A673 (cell line): Measurements from ENCODE around the gene ACOX3. TPM values are rescaled to one million over a fixed set of nuclear protein-coding genes. Genes with fewer than 3 reads are reported as not detected.

Experiments
- BruUV-seq: library from RNA; stranded (reverse); fragments of 400-500 nt; replicated peaks from 2 replicates; lab custom pipeline; 2021; lab: Mats Ljungman, UMichigan
- CTCF ChIA-PET: fragments of 300-600 bp; sonication (Branson Sonifier 250); formaldehyde crosslinking; loops from one replicate; lab custom pipeline; 2022; ENCODE audit warnings: antibody characterized with exemption; lab: Charles Lee
- POLR2A ChIA-PET: fragments of 300-600 bp; sonication (Branson Sonifier 250); formaldehyde crosslinking; loops from one replicate; lab custom pipeline; 2022; ENCODE audit warnings: antibody characterized with exemption; ENCODE audit not compliant: low non-redundant PET; lab: Charles Lee
- DNase-seq: peaks from one replicate; pipeline ENCODE4 v3.0.0-alpha.2; 2015; ENCODE audit warnings: low spot score
- H3K27ac ChIP-seq: fragments of 200-600 bp; sonication (generic); 2 replicates; pipeline ENCODE4 v1.5.1; 2016; ENCODE audit warnings: mixed run types, low read depth, mild to moderate bottlenecking, mixed read lengths, antibody characterized with exemption, low read length; ENCODE audit not compliant: poor library complexity, severe bottlenecking
- H3K27me3 ChIP-seq: fragments of 200-600 bp; sonication (generic); replicated peaks from 2 replicates; pipeline ENCODE4 v1.6.1; 2017; ENCODE audit warnings: mixed run types, low read depth, mild to moderate bottlenecking, mixed read lengths, antibody characterized with exemption, low read length; ENCODE audit not compliant: insufficient read depth, poor library complexity
- H3K36me3 ChIP-seq: fragments of 200-600 bp; sonication (generic); 2 replicates; pipeline ENCODE4 v1.6.1; 2016; ENCODE audit warnings: mixed run types, mild to moderate bottlenecking, mixed read lengths, antibody characterized with exemption, low read length; ENCODE audit not compliant: insufficient read depth, poor library complexity, severe bottlenecking
- H3K4me1 ChIP-seq: fragments of 200-600 bp; sonication (generic); 2 replicates; pipeline ENCODE4 v1.6.1; 2017; ENCODE audit warnings: mixed run types, mild to moderate bottlenecking, mixed read lengths, antibody characterized with exemption, low read length; ENCODE audit not compliant: insufficient read depth, poor library complexity, severe bottlenecking
- H3K4me3 ChIP-seq: fragments of 200-600 bp; sonication (generic); 2 replicates; pipeline ENCODE4 v1.5.1; 2016; ENCODE audit warnings: low read depth, mixed run types, mild to moderate bottlenecking, mixed read lengths, low read length; ENCODE audit not compliant: poor library complexity, severe bottlenecking
- H3K9me3 ChIP-seq: fragments of 200-600 bp; sonication (generic); 2 replicates; pipeline ENCODE4 v1.6.1; 2016; ENCODE audit warnings: mixed run types, low read depth, mild to moderate bottlenecking, mixed read lengths, antibody characterized with exemption, low read length; ENCODE audit not compliant: poor library complexity, severe bottlenecking
- CTCF ChIP-seq: fragments of 300-800, 200-600 bp; sonication (generic); conservative IDR thresholded peaks from 2 replicates; pipeline ENCODE4 v1.5.1; 2017; ENCODE audit warnings: low read depth, mild to moderate bottlenecking, antibody characterized with exemption, low read length, moderate library complexity, mixed read lengths
- EZH2 ChIP-seq: fragments of 200-600 bp; sonication (generic); IDR thresholded peaks from 2 replicates; pipeline ENCODE4 v1.6.1; 2017; ENCODE audit warnings: borderline replicate concordance, low read depth, mild to moderate bottlenecking, mixed read lengths, antibody characterized with exemption, low read length; ENCODE audit not compliant: poor library complexity, severe bottlenecking
- intact Hi-C: fragments of 100-400 bp; cut with micrococcal nuclease; formaldehyde crosslinking; loops from one replicate; pipeline ENCODE4 v1.10.0; 2022; ENCODE audit not compliant: unreplicated experiment
- total RNA-seq: library from RNA; stranded (reverse); gene quantifications from 2 replicates; pipeline ENCODE4 v1.2.3, GENCODE V29; 2021

The ACOX3 gene
- total RNA-seq, 1 experiment from 2014 or later = 14.3 TPM

- intact Hi-C loops = no loop called here
- Histone ChIP-seq H3K4me1 (no peaks in the 10 kb centered on the region), H3K27me3 (peaks cover 8% of the 10 kb centered on the region), H3K9me3 (no peaks in the 10 kb centered on the region), H3K36me3 (no peaks in the 10 kb centered on the region), H3K4me3 (no peak overlapping the region), H3K27ac (no peak overlapping the region)
- POLR2A ChIA-PET = interaction anchor here (0.6 kb wide), 1 partner anchor 426 kb away, joined by 12 read pairs; no protein-coding TSS in a partner anchor
- no peak for TF ChIP-seq CTCF
- TF ChIP-seq EZH2 = no peak
- no TSS peak for BruUV-seq
- DNase-seq = no peak
- CTCF ChIA-PET = no interaction called here
These were observed 92.9 kb downstream of the ACOX3 start for GRCh38 chr4:8347660-8348059.

GRCh38 chr4:8346838-8347605 is 93.5 kb downstream of the ACOX3 start:
- no TSS peak for BruUV-seq
- Histone ChIP-seq H3K36me3 (no peaks in the 10 kb centered on the region), H3K4me1 (no peaks in the 10 kb centered on the region), H3K27ac (no peak overlapping the region), H3K4me3 (no peak overlapping the region), H3K9me3 (no peaks in the 10 kb centered on the region), H3K27me3 (peaks cover 8% of the 10 kb centered on the region)
- CTCF ChIA-PET = no interaction called here
- no peak for TF ChIP-seq EZH2
- no peak for TF ChIP-seq CTCF
- POLR2A ChIA-PET = interaction anchor here (0.6 kb wide), 1 partner anchor 426 kb away, joined by 12 read pairs; no protein-coding TSS in a partner anchor
- intact Hi-C loops = no loop called here
- no peak for DNase-seq

- POLR2A ChIA-PET = no interaction called here
- BruUV-seq = no TSS peak
- CTCF ChIA-PET = interaction anchor here (1.1 kb wide), 1 partner anchor 11 kb away, joined by 3 read pairs; no protein-coding TSS in a partner anchor
These were observed 94.3 kb downstream of the ACOX3 start for GRCh38 chr4:8345946-8346814.

More at GRCh38 chr4:8345946-8346814, 94.3 kb downstream of the ACOX3 start:
- Histone ChIP-seq H3K4me3 (no peak overlapping the region), H3K36me3 (no peaks in the 10 kb centered on the region), H3K4me1 (no peaks in the 10 kb centered on the region), H3K27me3 (peaks cover 8% of the 10 kb centered on the region), H3K9me3 (no peaks in the 10 kb centered on the region), H3K27ac (no peak overlapping the region)
- no peak for DNase-seq
- intact Hi-C loops = no loop called here
- TF ChIP-seq CTCF (no peak), EZH2 (no peak)
